Measurements from ENCODE around the gene PSMA1.

The PSMA1 gene

GRCh38 chr11:14529951-14530350 is 9.8 kb upstream of the PSMA1 start:
- no peak for DNase-seq

DNA sequence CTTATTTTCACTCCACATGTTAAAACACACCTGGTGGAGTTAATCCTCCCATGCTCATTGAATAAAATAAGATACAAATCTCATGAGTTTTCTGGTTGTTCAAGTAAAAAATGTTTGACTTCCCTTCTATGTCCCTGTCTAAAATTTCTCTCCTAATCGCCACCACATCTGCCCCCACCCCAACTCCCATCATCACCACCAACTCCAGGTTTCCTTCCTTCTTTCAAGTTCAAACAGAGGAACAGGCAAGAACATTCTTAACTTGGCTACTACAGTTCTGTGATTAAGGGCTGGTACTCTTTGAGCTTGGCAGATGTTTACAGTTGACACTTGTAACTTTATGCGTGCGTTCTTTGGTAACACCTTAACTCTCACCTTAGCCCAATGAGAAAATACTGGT is 9.1 kb upstream of the PSMA1 start:
- no peak for DNase-seq

DNA sequence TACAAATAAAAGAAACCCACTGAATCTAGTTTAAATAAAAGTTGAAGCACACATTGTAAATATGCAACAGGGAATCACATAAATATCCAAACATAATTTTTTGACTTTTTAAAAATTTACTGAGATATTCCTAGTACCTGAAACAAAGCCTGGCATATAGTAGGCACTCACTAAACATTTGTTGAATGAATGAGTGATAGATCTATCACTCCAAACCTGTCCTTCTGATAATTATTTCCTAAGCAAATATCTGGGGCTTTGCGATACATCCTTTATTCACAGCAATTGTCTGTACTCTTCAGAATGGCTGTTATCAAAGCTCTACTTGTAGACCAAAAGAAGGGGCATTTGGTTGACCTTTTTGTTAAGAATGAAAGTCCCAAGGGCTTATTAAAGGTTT is 2.6 kb upstream of the PSMA1 start:
- no peak for DNase-seq

- DNase-seq: no peak
Observed at GRCh38 chr11:14522245-14522644, 2.1 kb upstream of the PSMA1 start.

GRCh38 chr11:14520747-14521151 is 563 bp upstream of the PSMA1 start:
- no peak for DNase-seq

GRCh38 chr11:14519597-14519916 is 629 bp downstream of the PSMA1 start:
- DNase-seq: peak; percentile 62 to 80 (median 71)

- DNase-seq: no peak
Observed at GRCh38 chr11:14518820-14519219, 1.4 kb downstream of the PSMA1 start.

DNA sequence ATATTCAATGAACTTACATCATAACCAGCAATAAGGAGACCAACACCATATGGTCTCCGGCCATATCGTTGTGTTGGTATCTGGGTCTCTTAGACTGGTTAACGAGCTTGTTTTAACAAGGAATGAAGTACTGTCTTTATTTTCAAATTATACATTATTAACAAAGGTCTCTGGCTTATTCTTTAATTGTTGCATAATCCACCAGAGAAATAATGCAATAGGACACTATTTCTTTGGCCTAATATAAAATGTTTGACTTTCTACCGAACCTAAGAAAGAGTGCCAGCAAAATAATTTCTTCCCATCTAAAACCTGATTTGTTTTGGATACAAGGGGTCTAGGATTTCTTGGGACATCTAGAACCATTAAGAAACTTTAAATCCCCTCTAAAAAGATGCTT is 6.4 kb downstream of the PSMA1 start:
- DNase-seq: no peak

GRCh38 chr11:14506532-14506931 is 13.7 kb downstream of the PSMA1 start:
- no peak for DNase-seq

DNA sequence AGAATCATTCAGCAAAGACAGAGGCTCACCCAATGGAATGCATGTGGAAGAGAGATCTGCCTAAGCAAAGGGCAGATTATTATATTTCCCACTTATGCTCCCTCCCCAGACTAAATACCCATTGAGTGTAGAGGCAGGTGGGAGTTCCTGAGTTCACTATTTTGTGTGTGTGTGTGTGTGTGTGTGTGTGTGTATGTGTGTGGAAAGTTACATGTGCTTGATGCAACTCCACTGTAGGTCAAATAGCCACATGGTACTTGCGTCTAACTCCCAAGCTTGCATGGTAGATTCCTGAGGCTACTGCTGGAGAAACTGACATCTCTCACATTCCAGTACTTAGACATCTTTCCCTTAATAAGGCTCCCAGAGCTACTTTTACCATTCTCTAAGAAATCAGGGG is 17.2 kb downstream of the PSMA1 start:
- DNase-seq: no peak

GRCh38 chr11:14502039-14502438 is 18.1 kb downstream of the PSMA1 start:
- no peak for DNase-seq

- peak; percentile 33 to 65 (median 52) for DNase-seq
Observed at GRCh38 chr11:14500181-14500651, 20.0 kb downstream of the PSMA1 start.

DNA sequence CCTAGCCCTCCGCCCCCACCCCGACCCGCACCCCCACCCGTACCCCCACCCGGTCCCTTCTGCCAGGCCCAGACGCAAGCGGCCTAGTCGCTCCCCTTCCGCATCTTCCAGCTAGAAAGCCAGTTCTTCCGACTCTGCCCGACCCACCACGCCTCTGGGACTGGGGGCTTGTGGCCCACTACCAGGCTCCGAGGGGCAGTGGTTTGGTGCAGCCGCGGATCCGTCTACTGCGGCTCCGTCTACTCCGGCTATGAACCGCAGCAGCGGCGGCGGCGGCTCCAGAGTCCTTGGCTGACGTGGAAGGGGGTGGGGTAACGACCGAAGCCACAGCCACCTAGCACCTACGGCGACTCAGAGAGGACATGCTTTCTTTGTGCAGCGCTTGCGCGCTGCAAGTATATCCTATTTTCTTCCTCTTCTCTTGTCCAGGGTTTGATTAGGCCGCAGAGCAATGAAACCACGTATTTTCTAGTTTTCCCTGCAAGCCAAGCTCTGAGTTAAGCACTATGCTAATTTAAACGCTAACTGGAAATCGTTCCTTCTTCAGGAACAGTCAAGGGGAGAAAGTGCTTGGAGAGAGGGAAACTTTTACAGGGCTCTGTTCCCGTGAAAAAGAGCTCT is 20.5 kb downstream of the PSMA1 start, which contains the start of gene COPB1:
Gene COPB1 (minus strand): TSS at position 252 of the 621 bp plus-strand sequence. CDS start 883 bp downstream, outside the sequence.
- peak; percentile 90 to 96 (median 94) for DNase-seq

DNA sequence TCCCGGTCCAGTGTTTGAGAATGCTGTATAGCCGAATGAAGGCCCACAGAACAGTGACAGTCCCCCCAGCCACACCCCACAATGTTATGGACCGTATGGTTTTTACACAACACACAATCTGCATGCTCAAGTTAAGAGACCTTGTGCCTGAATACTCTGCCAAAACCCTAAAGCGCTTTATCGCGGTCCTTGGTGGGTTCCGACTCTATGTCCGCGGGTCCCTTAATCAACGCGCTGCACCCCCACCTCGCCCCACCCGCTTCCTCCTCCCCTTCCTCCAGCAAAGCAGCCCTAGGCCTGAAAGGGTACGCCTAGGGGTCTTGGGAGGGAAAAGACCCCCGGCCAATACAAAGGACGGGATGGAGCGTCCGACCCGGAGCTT is 21.0 kb downstream of the PSMA1 start:
- DNase-seq: peak; percentile 31 to 49 (median 38)

- peak in 2 of 4 experiments; percentile 9 to 14 for DNase-seq
Observed at GRCh38 chr11:14480716-14481115, 39.5 kb downstream of the PSMA1 start.

- no peak for DNase-seq
Observed at GRCh38 chr11:14471127-14471526, 49.1 kb downstream of the PSMA1 start.

GRCh38 chr11:14463623-14464022 is 56.6 kb downstream of the PSMA1 start:
- no peak for DNase-seq

DNA sequence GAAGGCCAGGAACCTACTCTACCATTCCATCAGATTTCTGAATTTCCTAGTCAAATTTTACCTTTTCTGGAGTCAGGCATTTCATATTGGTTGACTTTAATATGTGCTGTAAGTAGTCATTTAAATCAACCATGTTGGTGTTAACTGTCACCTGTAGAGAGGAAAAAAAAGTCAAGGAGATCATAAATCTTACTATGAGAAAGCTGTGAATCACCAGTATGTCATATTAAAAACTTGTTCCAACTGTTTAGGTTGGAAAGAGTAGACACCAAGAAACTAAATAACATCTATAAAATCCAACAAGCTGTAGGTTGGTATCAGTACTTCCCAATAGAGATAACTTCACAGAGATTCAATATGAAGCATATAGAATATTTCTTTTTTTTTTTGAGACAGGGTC is 60.0 kb downstream of the PSMA1 start:
- DNase-seq: no peak

- DNase-seq: no peak
Observed at GRCh38 chr11:14458377-14458776, 61.8 kb downstream of the PSMA1 start.

DNA sequence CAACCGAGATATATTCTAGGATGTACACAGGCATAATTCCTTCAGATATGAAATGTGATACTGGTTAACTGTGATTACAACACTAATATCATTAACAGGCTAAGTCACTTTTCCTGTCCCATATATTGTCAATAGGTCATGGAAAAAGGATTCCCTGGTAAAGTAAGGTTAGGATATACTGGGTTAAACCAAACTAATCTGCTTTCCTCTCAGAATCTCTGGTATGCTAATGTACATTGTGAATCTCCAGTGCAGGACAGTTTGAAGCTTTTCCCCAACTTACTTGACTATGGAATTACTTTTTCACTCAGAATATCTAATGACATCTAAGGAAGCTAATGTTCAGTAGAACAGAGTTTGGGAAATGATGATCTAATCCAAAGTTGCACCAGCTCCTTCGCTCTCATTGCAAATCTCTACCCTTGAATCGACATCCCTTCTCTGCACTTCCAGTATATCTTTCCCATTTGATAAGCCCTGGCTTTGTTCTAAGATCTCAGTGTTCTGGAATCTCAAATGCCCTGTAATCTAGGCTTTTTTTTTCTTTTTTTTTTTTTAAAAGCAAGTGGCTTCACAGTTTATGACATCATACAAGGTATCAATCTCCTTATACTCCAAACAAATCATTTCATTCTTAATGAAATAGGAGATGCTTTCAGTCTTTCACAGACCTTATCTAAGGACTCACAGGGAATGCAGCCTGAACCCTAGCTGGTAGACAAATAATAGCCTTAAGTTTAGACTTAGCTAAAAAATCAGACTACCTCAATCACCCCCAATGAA is 64.3 kb downstream of the PSMA1 start:
- DNase-seq: no peak
